IMR-90 (cell line): Measurements from ENCODE around the gene DPP8. TPM values are rescaled to one million over a fixed set of nuclear protein-coding genes. Genes with fewer than 3 reads are reported as not detected.

ENCODE experiments used
- ATAC-seq: fragments of 200-7000 bp; cut with Tn5 transposase; 2 replicates; pipeline ENCODE4 v1.9.1; 2020; ENCODE audit warnings: low read depth, mild to moderate bottlenecking, moderate library complexity
- BruUV-seq: library from RNA; stranded (reverse); fragments of 400-500 nt; replicated peaks from 2 replicates; lab custom pipeline; 2021; lab: Mats Ljungman, UMichigan
- CTCF ChIA-PET: fragments of 300-600 bp; formaldehyde crosslinking; extraction: SDS; loops from one replicate; lab custom pipeline; 2021; ENCODE audit warnings: antibody characterized with exemption; lab: Yijun Ruan, JAX
- POLR2A ChIA-PET: fragments of 300-600 bp; sonication (Branson Sonifier 250); formaldehyde crosslinking; loops from one replicate; lab custom pipeline; 2022; ENCODE audit warnings: antibody characterized with exemption; ENCODE audit not compliant: unreplicated experiment; lab: Charles Lee
- DNase-seq: peaks from one replicate; pipeline ENCODE4 v3.0.0; 2013
- H2AFZ ChIP-seq: replicated peaks from 2 replicates; pipeline ENCODE3; 2013; ENCODE audit warnings: low read length, mild to moderate bottlenecking; ENCODE audit not compliant: poor library complexity
- H2AK5ac ChIP-seq: 2 replicates; pipeline ENCODE4 v1.6.1; 2013; ENCODE audit warnings: low read depth, low read length, inconsistent platforms
- H2AK9ac ChIP-seq: replicated peaks from 2 replicates; pipeline ENCODE3; 2013; ENCODE audit warnings: mild to moderate bottlenecking, low read depth, low read length, moderate library complexity; ENCODE audit not compliant: poor library complexity
- H2BK120ac ChIP-seq: 2 replicates; pipeline ENCODE4 v1.6.1; 2013; ENCODE audit warnings: low read depth, low read length, inconsistent platforms
- H2BK15ac ChIP-seq: 3 replicates; pipeline ENCODE4 v1.6.1; 2013; ENCODE audit warnings: low read depth, low read length, inconsistent platforms
- H2BK20ac ChIP-seq: 2 replicates; pipeline ENCODE4 v1.6.1; 2013; ENCODE audit warnings: low read depth, mild to moderate bottlenecking, inconsistent platforms, low read length, moderate library complexity
- H2BK5ac ChIP-seq: 2 replicates; pipeline ENCODE4 v1.6.1; 2013; ENCODE audit warnings: mild to moderate bottlenecking, low read depth, low read length, inconsistent platforms; ENCODE audit not compliant: poor library complexity, severe bottlenecking
- H3K14ac ChIP-seq: replicated peaks from 2 replicates; pipeline ENCODE4 v1.6.1; 2013; ENCODE audit warnings: low read depth, low read length, inconsistent platforms
- H3K18ac ChIP-seq: 2 replicates; pipeline ENCODE4 v1.6.1; 2013; ENCODE audit warnings: low read depth, low read length, control low read depth
- H3K23ac ChIP-seq: 2 replicates; pipeline ENCODE4 v1.6.1; 2013; ENCODE audit warnings: low read depth, low read length, inconsistent platforms
- H3K27ac ChIP-seq: 2 replicates; pipeline ENCODE4 v1.5.1; 2013; ENCODE audit warnings: mild to moderate bottlenecking, control low read depth, low read length; ENCODE audit not compliant: insufficient read depth
- H3K27me3 ChIP-seq: 2 replicates; pipeline ENCODE4 v1.6.1; 2013; ENCODE audit warnings: low read length; ENCODE audit not compliant: control insufficient read depth, insufficient read depth
- H3K36me3 ChIP-seq: 2 replicates; pipeline ENCODE4 v1.6.1; 2013; ENCODE audit warnings: low read length, mixed read lengths; ENCODE audit not compliant: control insufficient read depth, insufficient read depth
- H3K4ac ChIP-seq: 2 replicates; pipeline ENCODE4 v1.6.1; 2013; ENCODE audit warnings: low read depth, low read length, inconsistent platforms
- H3K4me1 ChIP-seq: 2 replicates; pipeline ENCODE4 v1.6.1; 2013; ENCODE audit warnings: low read length, mixed read lengths; ENCODE audit not compliant: control insufficient read depth, insufficient read depth
- H3K4me2 ChIP-seq: 2 replicates; pipeline ENCODE4 v1.6.1; 2013; ENCODE audit warnings: low read depth, mild to moderate bottlenecking, control low read depth, low read length, moderate library complexity
- H3K4me3 ChIP-seq: 2 replicates; pipeline ENCODE4 v1.5.1; 2013; ENCODE audit warnings: low read depth, mild to moderate bottlenecking, control low read depth, low read length, moderate library complexity; ENCODE audit not compliant: insufficient read depth
- H3K56ac ChIP-seq: 2 replicates; pipeline ENCODE4 v1.6.1; 2013; ENCODE audit warnings: low read length, inconsistent platforms; ENCODE audit not compliant: insufficient read depth; ENCODE audit errors: extremely low read depth
- H3K79me1 ChIP-seq, 2 experiments: 2 replicates each; pipeline ENCODE4 v1.6.1; 2013; ENCODE audit warnings: low read length in 2 of 2, inconsistent platforms in 1 of 2, low read depth in 1 of 2
- H3K9ac ChIP-seq: 2 replicates; pipeline ENCODE4 v1.6.1; 2013; ENCODE audit warnings: low read depth, low read length, control low read depth
- H3K9me1 ChIP-seq: 2 replicates; pipeline ENCODE4 v1.6.1; 2013; ENCODE audit warnings: low read length, inconsistent platforms; ENCODE audit not compliant: insufficient read depth
- H3K9me3 ChIP-seq: 2 replicates; pipeline ENCODE4 v1.6.1; 2013; ENCODE audit warnings: low read length; ENCODE audit not compliant: control insufficient read depth, insufficient read depth
- H4K20me1 ChIP-seq: 2 replicates; pipeline ENCODE4 v1.6.1; 2013; ENCODE audit warnings: low read length, inconsistent platforms; ENCODE audit not compliant: insufficient read depth
- H4K5ac ChIP-seq: 2 replicates; pipeline ENCODE4 v1.6.1; 2013; ENCODE audit warnings: mild to moderate bottlenecking, low read depth, low read length, control low read depth
- H4K8ac ChIP-seq, 2 experiments: 2 replicates each; pipeline ENCODE4 v1.6.1; 2013; ENCODE audit warnings: low read depth in 2 of 2, low read length in 2 of 2, control low read depth in 1 of 2, inconsistent platforms in 1 of 2
- H4K91ac ChIP-seq: 2 replicates; pipeline ENCODE4 v1.6.1; 2013; ENCODE audit warnings: low read depth, low read length, inconsistent platforms; ENCODE audit not compliant: insufficient read depth
- FOS ChIP-seq: fragments of 150-350 bp; IDR thresholded peaks from 2 replicates; pipeline ENCODE4 v1.6.1; 2016; ENCODE audit warnings: low read depth, low read length
- MXI1 ChIP-seq: IDR thresholded peaks from 2 replicates; pipeline ENCODE4 v1.6.1; 2012; ENCODE audit warnings: low read depth, mild to moderate bottlenecking, low read length, moderate library complexity, borderline replicate concordance
- RAD21 ChIP-seq: IDR thresholded peaks from 2 replicates; pipeline ENCODE4 v1.6.1; 2012; ENCODE audit warnings: low read length, improper control_type of control experiment
- RCOR1 ChIP-seq: IDR thresholded peaks from 2 replicates; pipeline ENCODE4 v1.6.1; 2012; ENCODE audit warnings: mild to moderate bottlenecking, low read length, improper control_type of control experiment; ENCODE audit not compliant: insufficient replicate concordance
- SMC3 ChIP-seq: fragments of 150-350 bp; IDR thresholded peaks from 2 replicates; pipeline ENCODE4 v1.6.1; 2016; ENCODE audit warnings: low read depth, mild to moderate bottlenecking, antibody characterized with exemption, low read length, moderate library complexity
- WGBS, 2 experiments: methylation state at CpG; one replicate each; pipeline versions ENCODE4 v1.1.5 to v1.1.7; 2013; ENCODE audit warnings: missing lambda C conversion rate in 2 of 2; ENCODE audit not compliant: insufficient read length in 1 of 2; ENCODE audit errors: extremely low coverage in 2 of 2; 5-methylcytosine and 5-hydroxymethylcytosine counted together
- dilution Hi-C: fragments of 300-500 bp; cut with HindIII; formaldehyde crosslinking; loops from one replicate; pipeline ENCODE4 v1.14.3; 2018; ENCODE audit warnings: low sequenced_read_pairs; ENCODE audit not compliant: unreplicated experiment
- in situ Hi-C: fragments of 300-500 bp; cut with MboI; formaldehyde crosslinking; loops from 3 replicates; pipeline ENCODE4 v1.14.3; 2019; ENCODE audit warnings: low sequenced_read_pairs, inconsistent platforms, mixed read lengths
- intact Hi-C: fragments of 100-400 bp; cut with micrococcal nuclease; formaldehyde crosslinking; loops from 2 replicates; pipeline ENCODE4 v1.10.0; 2022
- polyA plus RNA-seq, 3 experiments: library from polyadenylated mRNA; depleted of rRNA; stranded (reverse); fragments of >200 nt; gene quantifications; 2 replicates each; pipeline ENCODE4 v1.2.3, GENCODE V29; 2012; ENCODE audit warnings: low replicate concordance in 1 of 3
- total RNA-seq: library from RNA; depleted of rRNA; stranded (reverse); fragments of >200 nt; gene quantifications from 2 replicates; pipeline ENCODE4 v1.2.3, GENCODE V29; 2012

The DPP8 gene
- total and polyA plus RNA-seq, 2 of the 4 experiments (the other 2 are of a cell fraction): 10.7 to 29.4 TPM

DNA sequence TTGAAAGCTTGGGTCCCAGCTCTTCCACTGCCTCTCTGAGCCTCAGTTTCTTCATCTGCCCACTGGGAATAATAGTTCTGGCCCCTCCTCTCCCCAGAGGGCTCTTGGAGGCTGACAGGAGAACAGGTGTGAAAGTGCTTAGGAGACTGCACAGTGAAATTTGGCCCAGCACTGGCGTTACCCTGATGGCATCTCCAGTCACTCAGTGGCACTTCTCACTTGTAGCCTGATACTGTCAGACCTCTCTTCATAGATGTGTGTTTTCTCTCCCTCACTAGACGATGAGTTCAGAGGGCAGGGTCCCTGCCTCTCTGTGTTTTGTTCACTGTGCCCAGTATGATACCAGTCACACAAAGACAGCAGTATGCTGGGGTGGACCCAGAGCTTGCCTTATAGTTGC lies 117.5 kb downstream of the DPP8 start:
- no peak overlapping the region for H3K4me3 ChIP-seq
- H2BK20ac ChIP-seq: no peak overlapping the region
- no peak overlapping the region for H2AK9ac ChIP-seq
- no peak for DNase-seq
- H2AFZ ChIP-seq: no peak overlapping the region
- no peak overlapping the region for H4K91ac ChIP-seq
- H3K9me1 ChIP-seq: no peaks in the 10 kb centered on the region; the same call in 1 of the 2 replicates
- H3K18ac ChIP-seq: no peak overlapping the region
- no peak overlapping the region for H2BK15ac ChIP-seq
- no peak overlapping the region for H3K23ac ChIP-seq
- H3K36me3 ChIP-seq: no peaks in the 10 kb centered on the region
- ATAC-seq: no peak
- no peaks in the 10 kb centered on the region for H3K4me1 ChIP-seq
- no peak overlapping the region for H3K4me2 ChIP-seq
- H3K79me1 ChIP-seq: no peaks in the 10 kb centered on the region
- 80% methylated on average over 1 of the region's 2 CpGs; no CpG with 5 or more reads in 1 of the 2 experiments for WGBS, 2 experiments
- in situ Hi-C loops (no loop called here), dilution Hi-C loops (no loop called here), intact Hi-C loops (loop anchor here (1.0 kb wide), 1 partner anchor 82 kb away; no protein-coding TSS in a partner anchor)
- H4K8ac ChIP-seq: no peak overlapping the region
- no peak overlapping the region for H4K5ac ChIP-seq
- no TSS peak for BruUV-seq
- H3K56ac ChIP-seq: no peak overlapping the region
- H3K9me3 ChIP-seq: no peaks in the 10 kb centered on the region
- no peak overlapping the region for H3K9ac ChIP-seq
- TF ChIP-seq SMC3 (no peak), FOS (no peak), MXI1 (no peak), RAD21 (no peak), RCOR1 (no peak)
- H2BK5ac ChIP-seq: no peak overlapping the region
- peaks cover 26% of the 10 kb centered on the region; the same call in 1 of the 2 replicates for H3K27me3 ChIP-seq
- H4K20me1 ChIP-seq: no peaks in the 10 kb centered on the region
- H3K14ac ChIP-seq: no peak overlapping the region
- H3K4ac ChIP-seq: no peak overlapping the region
- H2BK120ac ChIP-seq: no peak overlapping the region
- no peak overlapping the region for H3K27ac ChIP-seq
- ChIA-PET CTCF (interaction anchor here (0.6 to 2.0 kb wide), 9 partner anchors 9 to 79 kb away, joined by 3 to 8 read pairs (median 3); no protein-coding TSS in a partner anchor), POLR2A (no interaction called here)
- H2AK5ac ChIP-seq: no peak overlapping the region
